Stimulated activated CD4-positive, alpha-beta T cell treated with anti-CD3 and anti-CD28 coated beads, Interleukin-4, amount 100 ng/mL, for 4 hours (primary cell): ENCODE results near the gene OR9K2.
A peak's percentile ranks its signal among the peaks of the same experiment; 100 is the strongest.
"Not testable (repeated sequence)": the region's sequence is repeated elsewhere in the genome, so short reads cannot be mapped to it uniquely, and the experiment has no call there.

ENCODE experiments used
- DNase-seq, 2 experiments: peaks; one replicate each; pipeline ENCODE4 v3.0.0-alpha.2; 2020

The OR9K2 gene, protein sequence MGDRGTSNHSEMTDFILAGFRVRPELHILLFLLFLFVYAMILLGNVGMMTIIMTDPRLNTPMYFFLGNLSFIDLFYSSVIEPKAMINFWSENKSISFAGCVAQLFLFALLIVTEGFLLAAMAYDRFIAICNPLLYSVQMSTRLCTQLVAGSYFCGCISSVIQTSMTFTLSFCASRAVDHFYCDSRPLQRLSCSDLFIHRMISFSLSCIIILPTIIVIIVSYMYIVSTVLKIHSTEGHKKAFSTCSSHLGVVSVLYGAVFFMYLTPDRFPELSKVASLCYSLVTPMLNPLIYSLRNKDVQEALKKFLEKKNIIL

GRCh38 chr12:55126106-55126505, at the start of gene OR9K2:
TSS of gene OR9K2 (plus strand) at chr12:55126406. CDS start at chr12:55129835, 3,429 bp downstream.
- no peak for DNase-seq

DNA sequence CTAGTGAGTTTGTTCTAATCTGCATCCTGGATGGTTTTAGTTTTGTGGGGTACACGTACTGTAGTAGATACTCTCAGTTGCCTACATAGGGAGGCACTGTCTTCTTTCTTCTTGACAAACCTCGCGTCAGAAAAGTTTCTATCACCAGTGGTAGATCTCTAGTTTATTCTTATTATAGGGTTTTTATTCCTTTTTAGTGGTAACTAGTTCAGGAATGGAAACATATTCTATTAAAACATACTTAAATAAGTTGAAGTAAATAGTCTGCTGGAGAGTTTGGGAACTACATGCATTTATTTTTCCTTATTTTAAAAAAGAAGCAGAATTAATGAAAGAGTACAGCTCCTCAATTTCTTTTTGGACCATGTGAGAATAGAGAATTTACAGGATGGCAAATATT, 33.6 kb upstream of the OR9K2 start:
- DNase-seq: no peak

- no peak for DNase-seq
Measured at GRCh38 chr12:55112378-55112875, 13.8 kb upstream of the OR9K2 start.

DNA sequence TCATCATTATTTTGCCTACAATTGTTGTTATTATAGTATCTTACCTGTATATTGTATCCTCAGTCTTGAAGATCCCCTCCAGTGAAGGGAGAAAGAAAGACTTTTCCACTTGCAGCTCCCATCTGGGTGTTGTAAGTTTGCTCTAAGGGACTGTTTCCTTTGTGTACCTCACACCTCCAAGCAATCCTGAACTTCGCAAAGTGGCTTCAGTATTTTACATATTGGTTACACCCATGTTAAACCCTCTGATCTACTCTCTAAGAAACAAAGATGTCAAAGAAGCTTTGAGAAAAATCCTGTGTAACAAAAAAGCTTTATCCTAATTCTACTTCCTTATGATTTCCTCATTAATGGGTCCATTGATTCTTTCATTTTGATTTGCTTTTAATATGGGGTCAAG, 10.1 kb upstream of the OR9K2 start:
- no peak for DNase-seq

- DNase-seq: no peak
Measured at GRCh38 chr12:55132816-55133215, 6.6 kb downstream of the OR9K2 start.

DNA sequence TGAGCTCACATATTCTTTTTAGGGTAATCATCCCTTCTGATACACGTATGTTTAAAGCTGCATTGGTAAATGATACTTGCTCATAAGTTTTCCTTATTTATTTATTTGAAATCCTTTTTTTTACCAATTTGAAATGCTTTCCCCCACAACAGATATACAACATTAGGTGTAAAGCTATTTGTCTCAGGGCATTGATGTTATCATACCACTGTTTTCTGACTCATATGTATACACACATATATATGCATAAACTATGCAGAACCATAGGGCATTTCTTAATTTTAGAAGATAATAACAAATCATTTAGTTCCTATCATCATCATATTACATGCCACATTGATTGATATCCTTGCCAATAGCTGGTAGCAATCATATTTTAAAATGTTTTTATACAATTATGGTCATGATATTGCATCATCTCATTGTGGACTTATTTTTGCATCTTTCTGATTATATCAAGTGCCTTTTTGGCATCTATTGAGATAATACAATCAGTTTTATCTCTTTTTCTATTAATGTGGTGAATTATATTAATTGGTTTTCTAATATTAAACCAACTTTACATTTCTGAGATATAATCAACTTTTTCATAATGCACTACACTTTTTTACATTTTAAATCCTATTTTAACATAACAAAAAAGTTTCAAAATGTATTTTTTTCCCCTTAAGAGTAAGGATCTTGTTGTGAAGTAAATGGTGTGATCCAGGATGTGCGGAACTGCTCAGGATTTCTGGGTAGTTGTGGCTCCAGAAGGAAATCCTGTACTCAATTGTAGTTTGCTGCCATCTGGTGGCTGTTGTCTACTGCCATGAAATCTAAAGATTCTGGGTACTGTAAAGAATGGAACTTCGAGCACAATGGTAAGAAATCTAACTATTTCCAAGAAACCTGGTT, 16.7 kb downstream of the OR9K2 start:
- peak; percentile 14 to 25 for DNase-seq

- DNase-seq: no peak
Measured at GRCh38 chr12:55143566-55143870, 17.3 kb downstream of the OR9K2 start.

GRCh38 chr12:55167010-55167640, 40.9 kb downstream of the OR9K2 start:
- not testable (repeated sequence) for DNase-seq

- DNase-seq: no peak
Measured at GRCh38 chr12:55171445-55171844, 45.2 kb downstream of the OR9K2 start.

GRCh38 chr12:55171846-55172245, 45.6 kb downstream of the OR9K2 start:
- DNase-seq: not testable (repeated sequence)

DNA sequence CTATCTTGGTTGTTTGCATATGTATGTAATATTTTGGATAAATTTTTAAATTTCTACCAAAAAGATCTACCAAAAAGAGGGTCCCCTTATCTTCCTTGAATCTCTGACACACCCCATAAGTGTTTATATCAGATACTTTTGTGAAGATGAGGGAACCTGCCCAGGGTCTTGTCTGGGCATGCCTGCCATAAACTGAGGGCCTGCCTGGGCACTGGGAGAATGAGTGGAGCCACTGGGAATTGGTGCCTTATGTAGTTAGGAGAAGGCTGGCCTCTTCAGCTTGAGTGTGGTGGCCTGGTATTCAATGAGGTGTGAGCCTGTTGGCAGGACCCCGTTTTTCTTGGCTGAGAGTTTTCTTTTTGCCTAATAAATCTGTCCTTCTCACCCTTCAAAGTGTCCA, 46.5 kb downstream of the OR9K2 start:
- DNase-seq: no peak

GRCh38 chr12:55173456-55173855, 47.2 kb downstream of the OR9K2 start:
- no peak for DNase-seq
